MG63 (cell line): ENCODE results near the gene PLPPR1. TPM values are rescaled to one million over a fixed set of nuclear protein-coding genes. Genes with fewer than 3 reads are reported as not detected.
"Not testable (repeated sequence)": the region's sequence is repeated elsewhere in the genome, so short reads cannot be mapped to it uniquely, and the experiment has no call there.

Source experiments
- DNase-seq: peaks from one replicate; pipeline ENCODE4 v3.0.0-alpha.2; 2020
- H3K27me3 ChIP-seq: fragments of 250-450 bp; sonication (Bioruptor Pico); 2 replicates; pipeline ENCODE4 v1.5.1; 2020; ENCODE audit warnings: mild to moderate bottlenecking, moderate library complexity
- H3K36me3 ChIP-seq: fragments of 250-450 bp; sonication (Bioruptor Pico); 2 replicates; pipeline ENCODE4 v1.5.1; 2020; ENCODE audit warnings: mild to moderate bottlenecking, moderate library complexity
- H3K4me3 ChIP-seq: fragments of 250-450 bp; sonication (Bioruptor Pico); 2 replicates; pipeline ENCODE4 v1.5.1; 2020; ENCODE audit warnings: mild to moderate bottlenecking, moderate library complexity
- H3K9me3 ChIP-seq: fragments of 250-450 bp; sonication (Bioruptor Pico); 2 replicates; pipeline ENCODE4 v1.5.1; 2020; ENCODE audit warnings: mild to moderate bottlenecking, moderate library complexity
- total RNA-seq: library from RNA; depleted of rRNA; stranded (reverse); fragments of >200 nt; shearing (Covaris generic); gene quantifications from 2 replicates; pipeline ENCODE4 v1.2.3, GENCODE V29; 2014; ENCODE audit warnings: low replicate concordance

Gene PLPPR1
- total RNA-seq, 1 experiment from 2014 or later = not detected

DNA sequence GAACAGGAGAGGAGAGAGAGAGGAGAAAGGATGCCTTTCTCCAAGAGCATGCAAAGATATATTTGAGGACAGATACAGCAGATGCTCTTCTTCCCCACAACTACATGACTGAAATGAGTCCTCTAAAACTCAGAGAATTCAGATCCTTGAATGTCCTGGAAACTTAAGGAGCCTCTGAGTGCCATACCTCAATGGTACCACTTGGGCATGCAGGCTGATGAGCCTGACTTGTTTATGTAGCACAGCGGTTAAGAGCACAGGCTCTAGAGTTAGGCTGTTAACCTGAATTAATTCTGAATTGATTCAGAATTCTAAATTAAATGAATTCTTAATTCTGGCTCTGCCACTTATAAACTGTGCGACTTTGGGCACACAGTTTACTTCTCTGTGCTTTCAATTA is 5.7 kb downstream of the PLPPR1 start:
- Histone ChIP-seq H3K27me3 (peaks cover 18% of the 10 kb centered on the region), H3K9me3 (no peaks in the 10 kb centered on the region), H3K36me3 (no peaks in the 10 kb centered on the region), H3K4me3 (no peak overlapping the region)
- no peak for DNase-seq

DNA sequence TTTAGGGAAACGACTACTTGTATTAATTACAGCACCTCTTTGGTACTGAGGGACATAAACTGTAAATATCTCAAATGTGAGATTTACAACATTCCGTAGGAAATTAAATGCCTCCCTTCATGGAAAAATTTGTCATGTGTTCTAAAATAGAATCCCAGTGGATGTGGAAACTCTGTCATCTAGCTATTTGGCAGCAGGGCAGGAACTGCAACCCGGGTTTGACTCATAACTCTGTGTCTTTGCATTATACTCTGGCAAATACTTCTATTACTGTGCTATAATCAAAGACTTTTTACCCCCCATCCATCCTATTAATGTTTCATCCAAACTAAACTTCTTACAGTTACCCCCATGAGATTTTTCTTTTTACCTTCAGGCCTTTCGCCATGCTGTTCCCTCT is 6.6 kb downstream of the PLPPR1 start:
- DNase-seq = peak; percentile 10
- Histone ChIP-seq H3K27me3 (peaks cover 9% of the 10 kb centered on the region), H3K9me3 (no peaks in the 10 kb centered on the region), H3K4me3 (no peak overlapping the region), H3K36me3 (no peaks in the 10 kb centered on the region)

DNA sequence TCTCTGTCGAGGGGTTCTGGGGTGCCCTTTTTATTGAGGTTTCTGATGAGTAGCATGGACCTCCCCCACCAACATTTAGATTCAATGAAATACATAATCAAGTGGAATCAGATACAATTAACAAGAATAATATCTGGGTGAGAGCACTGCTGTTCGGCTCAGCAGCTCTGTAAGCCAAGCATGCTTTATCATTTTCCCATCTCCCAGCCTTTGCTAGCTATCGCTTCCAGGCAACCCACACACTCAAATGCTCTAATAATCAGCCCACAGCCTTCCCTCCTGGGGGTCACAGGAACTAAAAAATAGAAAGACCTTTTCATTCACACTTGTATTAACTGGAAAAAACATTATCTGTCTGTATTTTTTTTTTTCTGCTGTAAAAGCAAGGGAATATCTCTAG is 8.9 kb downstream of the PLPPR1 start:
- DNase-seq = no peak
- Histone ChIP-seq H3K4me3 (no peak overlapping the region), H3K27me3 (no peaks in the 10 kb centered on the region), H3K36me3 (no peaks in the 10 kb centered on the region), H3K9me3 (no peaks in the 10 kb centered on the region)

DNA sequence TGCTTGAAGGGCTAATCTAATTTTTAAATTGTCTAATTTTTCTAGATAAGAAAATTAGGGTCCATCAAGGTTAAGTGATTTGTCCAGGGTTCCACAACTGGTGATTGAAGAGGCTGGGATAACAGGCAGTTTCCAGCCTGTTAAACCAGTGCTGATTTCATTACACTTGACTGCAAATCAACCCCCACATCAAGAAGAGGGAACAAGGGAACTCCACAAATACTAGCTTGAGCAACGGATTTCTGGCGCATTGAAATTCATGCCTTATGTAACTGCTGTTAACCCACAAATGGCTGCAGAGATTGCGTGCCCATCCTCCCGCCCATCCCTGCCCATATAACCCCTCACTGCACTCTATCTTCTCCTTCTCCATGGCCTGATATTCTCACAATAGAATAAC is 10.0 kb downstream of the PLPPR1 start:
- no peaks in the 10 kb centered on the region for H3K36me3 ChIP-seq

GRCh38 chr9:101039581-101039980 is 11.1 kb downstream of the PLPPR1 start:
- not testable (repeated sequence) for DNase-seq, H3K4me3 ChIP-seq, H3K27me3 ChIP-seq, H3K36me3 ChIP-seq, H3K9me3 ChIP-seq

More for the DNA sequence above, 10.0 kb downstream of the PLPPR1 start:
- Histone ChIP-seq H3K9me3 (no peaks in the 10 kb centered on the region), H3K4me3 (no peak overlapping the region), H3K27me3 (no peaks in the 10 kb centered on the region)
- DNase-seq = no peak

GRCh38 chr9:101047848-101048397 is 19.4 kb downstream of the PLPPR1 start:
- H3K9me3 ChIP-seq = no peaks in the 10 kb centered on the region
- DNase-seq = no peak
- H3K27me3 ChIP-seq = no peaks in the 10 kb centered on the region
- no peak overlapping the region for H3K4me3 ChIP-seq
- no peaks in the 10 kb centered on the region for H3K36me3 ChIP-seq

GRCh38 chr9:101050650-101051049 is 22.1 kb downstream of the PLPPR1 start:
- DNase-seq = no peak
- no peaks in the 10 kb centered on the region for H3K36me3 ChIP-seq
- H3K27me3 ChIP-seq = no peaks in the 10 kb centered on the region
- H3K9me3 ChIP-seq = no peaks in the 10 kb centered on the region
- H3K4me3 ChIP-seq = no peak overlapping the region

DNA sequence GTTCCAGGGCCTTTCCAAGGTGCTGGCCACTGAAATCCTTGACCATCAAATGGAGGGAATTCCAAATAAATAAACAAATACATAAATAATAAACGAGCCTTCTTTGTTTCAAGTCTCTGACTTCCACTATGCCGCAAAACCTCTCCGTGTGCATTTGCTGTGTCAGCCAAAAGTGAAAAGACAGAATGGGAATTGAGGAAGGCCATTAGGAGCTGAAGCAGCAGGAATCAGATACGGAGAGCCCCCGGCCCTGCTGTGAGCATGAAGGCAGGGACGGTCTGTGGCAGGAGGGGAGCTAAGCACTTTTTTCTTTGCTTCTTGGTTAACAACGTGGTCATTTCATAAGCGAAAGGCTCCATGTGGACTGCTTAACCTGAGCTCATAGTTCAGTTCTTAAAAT is 26.1 kb downstream of the PLPPR1 start:
- H3K4me3 ChIP-seq = no peak overlapping the region
- DNase-seq = no peak
- no peaks in the 10 kb centered on the region for H3K27me3 ChIP-seq

GRCh38 chr9:101055516-101055915 is 27.0 kb downstream of the PLPPR1 start:
- no peaks in the 10 kb centered on the region for H3K27me3 ChIP-seq
- H3K9me3 ChIP-seq = no peaks in the 10 kb centered on the region
- no peak overlapping the region for H3K4me3 ChIP-seq
- no peaks in the 10 kb centered on the region for H3K36me3 ChIP-seq
- no peak for DNase-seq

More for the DNA sequence above, 26.1 kb downstream of the PLPPR1 start:
- H3K36me3 ChIP-seq = no peaks in the 10 kb centered on the region
- no peaks in the 10 kb centered on the region for H3K9me3 ChIP-seq

GRCh38 chr9:101062686-101063085 is 34.2 kb downstream of the PLPPR1 start:
- no peak overlapping the region for H3K4me3 ChIP-seq
- H3K36me3 ChIP-seq = no peaks in the 10 kb centered on the region
- DNase-seq = no peak
- H3K9me3 ChIP-seq = no peaks in the 10 kb centered on the region
- H3K27me3 ChIP-seq = no peaks in the 10 kb centered on the region

DNA sequence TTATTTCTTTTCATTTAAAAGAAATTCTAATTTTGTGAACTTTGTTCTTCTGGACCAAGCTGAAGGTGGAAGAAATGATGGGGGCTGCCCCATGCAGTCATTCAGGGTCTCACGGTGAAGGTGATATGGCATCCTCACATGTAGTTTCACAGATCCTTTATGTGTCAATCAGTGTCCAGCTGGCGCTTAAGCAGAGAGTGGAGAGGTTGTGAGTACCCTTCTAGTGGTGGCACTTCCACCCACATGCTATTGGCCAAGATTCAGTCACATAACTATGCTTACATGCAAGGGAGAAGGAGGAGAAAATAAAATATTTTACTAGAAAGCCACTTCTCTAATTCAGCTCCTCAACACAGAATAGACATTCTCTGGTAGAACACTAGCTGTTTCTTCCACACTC is 34.7 kb downstream of the PLPPR1 start:
- Histone ChIP-seq H3K9me3 (no peaks in the 10 kb centered on the region), H3K4me3 (no peak overlapping the region), H3K27me3 (no peaks in the 10 kb centered on the region), H3K36me3 (no peaks in the 10 kb centered on the region)
- DNase-seq = no peak

- Histone ChIP-seq H3K36me3 (no peaks in the 10 kb centered on the region), H3K27me3 (no peaks in the 10 kb centered on the region), H3K9me3 (no peaks in the 10 kb centered on the region), H3K4me3 (no peak overlapping the region)
- DNase-seq = no peak
Observed at GRCh38 chr9:101064206-101064605, 35.7 kb downstream of the PLPPR1 start.

- Histone ChIP-seq H3K27me3 (no peaks in the 10 kb centered on the region), H3K4me3 (no peak overlapping the region), H3K36me3 (no peaks in the 10 kb centered on the region), H3K9me3 (no peaks in the 10 kb centered on the region)
- no peak for DNase-seq
Observed at GRCh38 chr9:101065930-101066329, 37.4 kb downstream of the PLPPR1 start.

DNA sequence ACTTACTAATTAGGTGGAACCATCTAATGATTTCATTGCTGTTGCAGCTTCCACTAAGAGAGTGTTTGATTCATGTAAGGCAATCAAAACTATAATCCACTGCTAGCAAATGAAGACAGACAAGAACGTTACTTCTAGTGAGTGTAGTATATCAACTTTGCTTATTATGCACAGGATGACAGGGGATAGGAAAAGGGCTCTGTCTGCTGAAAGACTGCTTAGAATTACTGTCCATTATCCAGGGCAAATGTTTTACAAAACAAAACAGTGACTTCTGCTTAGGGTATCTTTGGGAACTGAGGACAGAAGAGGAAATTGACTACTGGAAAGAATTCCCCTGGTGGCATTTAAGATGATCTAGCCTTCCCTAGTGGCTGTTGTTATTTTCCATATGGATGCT is 40.2 kb downstream of the PLPPR1 start:
- DNase-seq = no peak
- H3K27me3 ChIP-seq = no peaks in the 10 kb centered on the region
- H3K9me3 ChIP-seq = no peaks in the 10 kb centered on the region
- H3K36me3 ChIP-seq = no peaks in the 10 kb centered on the region
- no peak overlapping the region for H3K4me3 ChIP-seq

DNA sequence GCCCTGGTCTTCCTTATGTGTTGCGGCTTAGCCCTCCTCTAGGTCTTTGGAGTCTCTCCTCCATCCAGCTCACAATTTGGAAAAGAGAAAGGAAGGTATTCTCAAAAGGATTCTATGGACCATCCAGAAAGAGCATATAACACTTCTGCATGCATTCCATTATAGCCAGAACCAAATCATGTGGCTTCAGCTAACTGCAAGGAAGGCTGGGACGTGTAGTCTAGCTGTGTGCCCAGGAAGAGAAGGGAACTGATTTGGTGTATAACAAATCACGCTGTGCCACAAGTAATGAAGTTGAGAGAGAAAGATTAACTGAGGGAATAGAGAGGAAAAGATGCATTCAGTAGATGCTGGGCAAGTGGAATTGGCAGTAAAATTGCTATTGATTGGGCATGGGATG is 43.7 kb downstream of the PLPPR1 start:
- no peaks in the 10 kb centered on the region for H3K36me3 ChIP-seq
- no peaks in the 10 kb centered on the region for H3K9me3 ChIP-seq

DNA sequence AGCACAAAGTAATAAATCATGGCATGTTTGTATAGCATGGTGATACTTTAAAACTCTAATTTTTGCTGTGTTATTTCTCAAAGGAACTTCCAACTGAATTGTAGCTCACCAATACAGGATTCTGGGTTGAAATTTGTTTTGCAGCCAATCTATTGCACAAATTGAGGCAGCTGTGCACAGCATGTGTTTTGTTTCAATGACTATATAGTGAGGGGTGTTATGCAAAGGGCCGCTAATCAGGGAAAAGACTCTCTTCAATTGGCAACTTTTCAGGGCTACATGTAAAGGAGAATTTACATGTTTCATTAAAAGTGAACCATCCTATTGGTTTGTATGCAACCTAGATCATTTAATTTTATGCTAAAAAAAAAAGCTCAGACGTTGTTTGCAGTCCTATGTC is 44.6 kb downstream of the PLPPR1 start:
- DNase-seq = no peak
- H3K4me3 ChIP-seq = no peak overlapping the region
- no peaks in the 10 kb centered on the region for H3K36me3 ChIP-seq
- H3K9me3 ChIP-seq = no peaks in the 10 kb centered on the region
- no peaks in the 10 kb centered on the region for H3K27me3 ChIP-seq

More for the DNA sequence above, 43.7 kb downstream of the PLPPR1 start:
- no peak for DNase-seq
- Histone ChIP-seq H3K27me3 (no peaks in the 10 kb centered on the region), H3K4me3 (no peak overlapping the region)

DNA sequence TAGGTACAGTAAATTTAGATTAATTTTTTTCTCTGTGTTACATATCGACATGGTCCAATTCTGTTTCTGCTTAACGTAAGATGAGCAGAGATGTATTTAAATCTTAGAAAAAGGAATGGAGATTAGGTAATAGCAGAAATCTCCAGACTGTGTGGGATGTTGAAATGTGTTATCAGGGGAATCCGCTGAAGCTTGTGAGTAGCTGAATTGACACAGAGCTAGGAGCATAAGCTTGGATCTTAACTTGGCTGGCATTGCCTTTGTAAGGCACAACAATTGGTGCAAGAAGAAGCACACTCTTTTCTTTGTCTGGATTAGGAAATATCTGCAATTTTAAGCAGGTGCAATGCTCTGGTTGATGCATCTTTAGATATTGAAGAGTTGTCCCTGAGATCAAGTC is 53.1 kb downstream of the PLPPR1 start:
- Histone ChIP-seq H3K4me3 (no peak overlapping the region), H3K9me3 (no peaks in the 10 kb centered on the region), H3K27me3 (no peaks in the 10 kb centered on the region)

DNA sequence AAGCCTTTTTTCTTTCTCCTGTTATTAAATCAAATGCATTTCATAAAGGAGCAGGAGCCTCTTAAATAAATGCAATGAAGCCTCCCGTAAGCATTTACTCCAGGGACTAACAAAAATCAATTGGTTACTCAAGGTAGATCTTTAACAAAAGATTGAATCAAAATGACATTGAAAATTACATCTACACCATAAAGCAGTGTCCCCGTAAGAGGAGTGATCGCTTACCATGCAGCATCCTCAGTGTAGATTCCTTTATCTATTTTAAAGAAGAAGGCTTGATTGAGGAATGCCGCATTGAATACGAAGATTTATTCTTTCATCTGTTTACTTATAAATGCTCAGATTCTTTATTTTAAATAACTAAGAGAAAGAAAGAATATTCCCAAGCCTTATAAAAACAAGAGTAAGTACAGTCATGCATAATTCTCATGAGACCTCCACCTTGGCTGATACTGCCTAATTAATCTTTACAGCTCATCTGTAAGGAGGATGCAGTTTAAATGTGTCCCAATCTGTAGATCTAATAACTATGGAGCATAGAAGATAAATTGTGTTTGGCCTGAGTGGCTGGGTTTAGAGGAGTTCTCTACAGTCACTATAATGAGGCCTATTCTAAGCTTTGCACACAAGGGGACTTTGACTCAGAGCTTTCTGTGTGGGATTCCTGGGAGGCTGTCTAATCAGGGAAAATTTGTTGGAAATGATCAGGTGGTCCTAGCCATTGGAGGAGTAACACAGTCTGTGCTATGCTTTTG is 55.1 kb downstream of the PLPPR1 start:
- Histone ChIP-seq H3K9me3 (no peaks in the 10 kb centered on the region), H3K4me3 (no peak overlapping the region), H3K36me3 (no peaks in the 10 kb centered on the region), H3K27me3 (no peaks in the 10 kb centered on the region)
- DNase-seq = no peak

More for the DNA sequence above, 53.1 kb downstream of the PLPPR1 start:
- H3K36me3 ChIP-seq = no peaks in the 10 kb centered on the region
- DNase-seq = no peak
